Vagina (tissue), 2 donors: ENCODE results near the gene AKAP13. TPM values are rescaled to one million over a fixed set of nuclear protein-coding genes. Genes with fewer than 3 reads are reported as not detected.

Source experiments
- DNase-seq, 2 donors: peaks; one replicate each; pipeline ENCODE4 v3.0.0-alpha.2; 2017; ENCODE audit errors: extremely low spot score in 2 of 2
- H3K27ac ChIP-seq: fragments of 200-600 bp; sonication (generic); one replicate; pipeline ENCODE4 v1.5.1; 2019
- H3K27me3 ChIP-seq: fragments of 200-600 bp; sonication (generic); one replicate; pipeline ENCODE4 v1.5.1; 2019
- H3K36me3 ChIP-seq, 2 donors: fragments of 200-600 bp; sonication (generic); one replicate each; pipeline ENCODE4 v1.5.1; 2017 to 2019
- H3K4me1 ChIP-seq: fragments of 200-600 bp; sonication (generic); one replicate; pipeline ENCODE4 v1.5.1; 2019
- H3K4me3 ChIP-seq, 2 donors: fragments of 200-600 bp; sonication (generic); 1 replicate in 1 of 2; 2 replicates in 1 of 2; pipeline ENCODE4 v1.5.1; 2016 to 2019
- H3K9me3 ChIP-seq: fragments of 200-600 bp; sonication (generic); one replicate; pipeline ENCODE4 v1.5.1; 2019
- POLR2A ChIP-seq, 2 donors: fragments of 450-650 bp; IDR thresholded peaks; one replicate each; pipeline ENCODE4 v1.6.1; 2017; ENCODE audit warnings: antibody characterized with exemption in 2 of 2, mild to moderate bottlenecking in 2 of 2, moderate library complexity in 2 of 2
- POLR2AphosphoS5 ChIP-seq, 2 donors: sonication (generic); formaldehyde crosslinking; IDR thresholded peaks; one replicate each; pipeline ENCODE4 v1.9.0; 2017; ENCODE audit warnings: antibody characterized with exemption in 2 of 2, mild to moderate bottlenecking in 2 of 2, low read depth in 1 of 2; ENCODE audit not compliant: insufficient read depth in 1 of 2
- intact Hi-C: fragments of 100-400 bp; cut with DNase I; formaldehyde crosslinking; loops from one replicate; pipeline ENCODE4 v1.15.1; 2023
- total RNA-seq: library from RNA; depleted of rRNA; stranded (reverse); fragments of >200 nt; gene quantifications from one replicate; pipeline ENCODE4 v1.2.3, GENCODE V29; 2016
- TF ChIP-seq, protein P1 (sequence below), 3 experiments: fragments of 450-650 bp in 2 of 3; fragments of 200-600 bp in 1 of 3; sonication (generic) in 1 of 3; IDR thresholded peaks; one replicate each; pipeline ENCODE4 v1.5.1; 2017 to 2019; ENCODE audit warnings: antibody characterized with exemption in 3 of 3, mild to moderate bottlenecking in 2 of 3, moderate library complexity in 2 of 3

AKAP13 gene
- total RNA-seq, 1 donor from 2014 or later, result 177 TPM

DNA sequence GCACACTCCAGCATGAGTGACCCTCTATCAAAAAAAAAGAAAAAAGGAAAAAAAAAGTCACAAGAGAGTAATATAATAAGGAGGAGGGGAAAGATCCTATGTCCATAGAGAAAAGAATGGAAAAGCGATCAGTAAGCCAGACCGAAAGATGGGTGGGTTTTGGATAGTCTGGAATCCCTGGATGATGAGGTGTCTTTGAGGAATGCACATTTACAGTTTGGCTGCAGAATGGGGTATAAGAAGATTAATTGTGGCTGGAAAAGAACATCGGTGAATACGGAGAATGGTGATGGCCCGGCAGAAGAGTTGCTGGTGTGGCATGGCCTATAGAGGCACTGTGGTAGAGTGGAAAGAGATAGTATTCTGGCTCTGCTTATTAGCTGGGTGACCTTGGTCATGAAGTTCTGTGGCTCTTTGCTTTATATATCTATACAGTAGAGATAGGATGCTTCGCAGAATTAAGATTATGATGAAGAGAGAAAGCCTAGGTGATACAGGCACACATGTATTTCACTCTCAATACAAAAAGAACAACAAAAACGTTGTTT lies 187.9 kb downstream of the AKAP13 start:
- no peak overlapping the region for H3K4me3 ChIP-seq

DNA sequence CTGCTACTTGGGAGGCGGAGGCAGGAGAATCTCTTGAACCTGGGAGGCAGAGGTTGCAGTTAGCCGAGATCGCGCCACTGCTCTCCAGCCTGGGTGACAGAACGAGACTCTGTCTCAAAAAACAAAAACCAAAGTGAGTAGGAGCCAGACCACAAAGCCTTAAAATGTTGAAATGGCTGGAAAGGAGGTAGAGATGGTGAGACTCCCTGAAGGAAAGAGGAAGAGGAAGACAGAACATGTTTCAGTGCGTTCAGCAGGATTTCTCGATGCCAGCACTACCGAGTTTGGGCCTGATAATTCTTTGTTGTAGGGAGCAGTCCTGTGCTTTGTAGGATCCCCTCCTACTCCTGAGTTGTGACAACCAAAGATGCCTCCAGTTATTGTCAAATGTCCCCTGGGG lies 189.9 kb downstream of the AKAP13 start:
- intact Hi-C loops, result no loop called here
- no peaks in the 10 kb centered on the region for H3K4me1 ChIP-seq

More for the DNA sequence above, 187.9 kb downstream of the AKAP13 start:
- Histone ChIP-seq H3K4me1 (peaks cover 12% of the 10 kb centered on the region), H3K27me3 (no peaks in the 10 kb centered on the region), H3K9me3 (no peaks in the 10 kb centered on the region), H3K27ac (no peak overlapping the region), H3K36me3 (no peaks in the 10 kb centered on the region)
- TF ChIP-seq, protein P1, sequence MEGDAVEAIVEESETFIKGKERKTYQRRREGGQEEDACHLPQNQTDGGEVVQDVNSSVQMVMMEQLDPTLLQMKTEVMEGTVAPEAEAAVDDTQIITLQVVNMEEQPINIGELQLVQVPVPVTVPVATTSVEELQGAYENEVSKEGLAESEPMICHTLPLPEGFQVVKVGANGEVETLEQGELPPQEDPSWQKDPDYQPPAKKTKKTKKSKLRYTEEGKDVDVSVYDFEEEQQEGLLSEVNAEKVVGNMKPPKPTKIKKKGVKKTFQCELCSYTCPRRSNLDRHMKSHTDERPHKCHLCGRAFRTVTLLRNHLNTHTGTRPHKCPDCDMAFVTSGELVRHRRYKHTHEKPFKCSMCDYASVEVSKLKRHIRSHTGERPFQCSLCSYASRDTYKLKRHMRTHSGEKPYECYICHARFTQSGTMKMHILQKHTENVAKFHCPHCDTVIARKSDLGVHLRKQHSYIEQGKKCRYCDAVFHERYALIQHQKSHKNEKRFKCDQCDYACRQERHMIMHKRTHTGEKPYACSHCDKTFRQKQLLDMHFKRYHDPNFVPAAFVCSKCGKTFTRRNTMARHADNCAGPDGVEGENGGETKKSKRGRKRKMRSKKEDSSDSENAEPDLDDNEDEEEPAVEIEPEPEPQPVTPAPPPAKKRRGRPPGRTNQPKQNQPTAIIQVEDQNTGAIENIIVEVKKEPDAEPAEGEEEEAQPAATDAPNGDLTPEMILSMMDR (IDR thresholded peaks at IDR 0.05), result no peak
- TF ChIP-seq POLR2AphosphoS5 (IDR thresholded peaks at IDR 0.05; ENCODE audit: insufficient read depth in 1 of 2, low read depth in 1 of 2) (no peak), POLR2A (IDR thresholded peaks at IDR 0.05) (no peak)
- intact Hi-C loops, result no loop called here
- no peak for DNase-seq

DNA sequence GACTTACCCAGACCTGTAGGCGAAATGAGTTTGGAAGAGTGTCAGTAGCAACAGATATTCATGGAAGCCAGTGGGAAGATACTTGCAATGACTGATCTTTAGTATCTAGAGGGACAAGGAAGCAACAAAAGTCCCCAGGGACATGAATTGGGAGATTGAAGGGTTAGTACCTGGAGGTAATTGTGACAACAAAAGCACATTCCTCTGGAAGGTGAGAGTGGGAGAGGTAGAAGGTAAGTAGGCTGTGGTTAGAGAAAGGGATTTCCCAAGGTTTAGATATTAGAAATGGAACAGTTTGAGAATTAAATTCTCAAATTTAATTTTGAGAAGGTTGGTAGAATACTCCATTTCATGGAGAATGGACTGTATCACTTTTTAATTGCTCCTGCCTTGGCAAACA lies 191.4 kb downstream of the AKAP13 start:
- Histone ChIP-seq H3K9me3 (no peaks in the 10 kb centered on the region), H3K27me3 (no peaks in the 10 kb centered on the region), H3K36me3 (no peaks in the 10 kb centered on the region), H3K27ac (no peak overlapping the region), H3K4me1 (no peaks in the 10 kb centered on the region), H3K4me3 (no peak overlapping the region)
- DNase-seq, result no peak
- intact Hi-C loops, result no loop called here
- TF ChIP-seq POLR2AphosphoS5 (IDR thresholded peaks at IDR 0.05; ENCODE audit: insufficient read depth in 1 of 2, low read depth in 1 of 2), result no peak
- no peak for TF ChIP-seq POLR2A (IDR thresholded peaks at IDR 0.05)
- TF ChIP-seq, protein P1 (IDR thresholded peaks at IDR 0.05), result no peak

More for the DNA sequence above, 189.9 kb downstream of the AKAP13 start:
- Histone ChIP-seq H3K27ac (no peak overlapping the region), H3K27me3 (no peaks in the 10 kb centered on the region), H3K9me3 (no peaks in the 10 kb centered on the region), H3K36me3 (no peaks in the 10 kb centered on the region), H3K4me3 (no peak overlapping the region)
- DNase-seq, result no peak
- TF ChIP-seq POLR2A (IDR thresholded peaks at IDR 0.05) (no peak), POLR2AphosphoS5 (IDR thresholded peaks at IDR 0.05; ENCODE audit: insufficient read depth in 1 of 2, low read depth in 1 of 2) (no peak)
- TF ChIP-seq, protein P1 (IDR thresholded peaks at IDR 0.05), result no peak

DNA sequence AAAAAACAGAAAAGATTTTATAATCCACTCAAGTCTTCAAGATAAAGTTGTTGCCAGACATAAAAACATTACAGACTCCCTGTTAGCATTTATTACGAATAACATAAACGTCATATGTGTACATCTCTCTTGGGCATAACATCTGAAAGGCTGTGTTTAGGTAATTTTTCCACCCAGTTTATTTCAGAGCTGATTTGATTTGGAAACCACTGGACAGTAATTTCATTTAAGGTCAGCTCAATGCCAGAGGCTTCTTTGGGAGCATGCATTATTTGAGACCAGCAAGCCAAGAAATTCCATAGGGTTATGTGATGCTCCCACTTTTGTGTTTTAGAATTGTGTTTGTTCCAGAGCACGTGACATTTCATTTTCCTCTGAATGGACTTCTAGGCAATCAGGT lies 196.0 kb downstream of the AKAP13 start:
- Histone ChIP-seq H3K4me1 (peaks cover 23% of the 10 kb centered on the region), H3K36me3 (peaks cover 0 to 17% of the 10 kb centered on the region in 2 donors), H3K27ac (peak overlapping the region; percentile 29), H3K4me3 (no peak overlapping the region), H3K27me3 (no peaks in the 10 kb centered on the region), H3K9me3 (no peaks in the 10 kb centered on the region)
- TF ChIP-seq, protein P1 (IDR thresholded peaks at IDR 0.05), result no peak
- TF ChIP-seq POLR2AphosphoS5 (IDR thresholded peaks at IDR 0.05; ENCODE audit: insufficient read depth in 1 of 2, low read depth in 1 of 2), result no peak
- TF ChIP-seq POLR2A (IDR thresholded peaks at IDR 0.05), result no peak
- intact Hi-C loops, result no loop called here
- no peak for DNase-seq

DNA sequence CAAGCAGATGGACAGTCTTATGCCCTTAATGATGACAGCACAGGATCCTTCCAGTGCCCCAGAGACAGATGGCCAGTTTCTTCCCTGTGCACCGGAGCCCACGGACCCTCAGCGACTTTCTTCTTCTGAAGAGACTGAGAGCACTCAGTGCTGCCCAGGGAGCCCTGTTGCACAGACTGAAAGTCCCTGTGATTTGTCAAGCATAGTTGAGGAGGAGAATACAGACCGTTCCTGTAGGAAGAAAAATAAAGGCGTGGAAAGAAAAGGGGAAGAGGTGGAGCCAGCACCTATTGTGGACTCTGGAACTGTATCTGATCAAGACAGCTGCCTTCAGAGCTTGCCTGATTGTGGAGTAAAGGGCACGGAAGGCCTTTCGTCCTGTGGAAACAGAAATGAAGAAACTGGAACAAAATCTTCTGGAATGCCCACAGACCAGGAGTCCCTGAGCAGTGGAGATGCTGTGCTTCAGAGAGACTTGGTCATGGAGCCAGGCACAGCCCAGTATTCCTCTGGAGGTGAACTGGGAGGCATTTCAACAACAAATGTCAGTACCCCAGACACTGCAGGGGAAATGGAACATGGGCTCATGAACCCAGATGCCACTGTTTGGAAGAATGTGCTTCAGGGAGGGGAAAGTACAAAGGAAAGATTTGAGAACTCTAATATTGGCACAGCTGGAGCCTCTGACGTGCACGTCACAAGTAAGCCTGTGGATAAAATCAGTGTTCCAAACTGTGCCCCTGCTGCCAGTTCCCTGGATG lies 198.7 kb downstream of the AKAP13 start:
- TF ChIP-seq POLR2A (IDR thresholded peaks at IDR 0.05) (no peak), POLR2AphosphoS5 (IDR thresholded peaks at IDR 0.05; ENCODE audit: insufficient read depth in 1 of 2, low read depth in 1 of 2) (no peak)
- TF ChIP-seq, protein P1 (IDR thresholded peaks at IDR 0.05), result no peak
- DNase-seq, result no peak
- H3K36me3 ChIP-seq, result peaks cover 0 to 21% of the 10 kb centered on the region in 2 donors
- H3K27ac ChIP-seq, result peak overlapping the region; percentile 87
- intact Hi-C loops, result no loop called here
- peaks cover 50% of the 10 kb centered on the region for H3K4me1 ChIP-seq
- H3K27me3 ChIP-seq, result no peaks in the 10 kb centered on the region
- H3K9me3 ChIP-seq, result no peaks in the 10 kb centered on the region
- H3K4me3 ChIP-seq, result no peak overlapping the region
